Activated CD4-positive, alpha-beta T cell treated with anti-CD3 and anti-CD28 coated beads, Interleukin-2, Interleukin-4, amounts not matched to agents 100 ng/mL and 50 ng/mL, durations not matched to agents 16 hours and 8 hours (primary cell): ENCODE data around the gene AKAP13.

Experiments used
- DNase-seq: peaks from one replicate; pipeline ENCODE4 v3.0.0-alpha.2; 2020; ENCODE audit warnings: low spot score

AKAP13 gene

DNA sequence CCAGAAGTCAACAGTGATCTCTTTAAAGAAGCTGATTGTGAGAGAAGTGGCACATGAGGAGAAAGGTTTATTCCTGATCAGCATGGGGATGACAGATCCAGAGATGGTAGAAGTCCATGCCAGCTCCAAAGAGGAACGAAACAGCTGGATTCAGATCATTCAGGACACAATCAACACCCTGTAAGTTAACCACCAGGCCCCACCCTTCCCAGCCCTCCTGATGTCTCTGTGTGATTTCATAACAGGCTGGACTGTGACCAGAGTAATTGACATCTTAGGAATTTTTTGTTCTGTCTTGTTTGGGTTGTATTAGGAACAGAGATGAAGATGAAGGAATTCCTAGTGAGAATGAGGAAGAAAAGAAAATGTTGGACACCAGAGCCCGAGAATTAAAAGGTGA lies 346.7 kb downstream of the AKAP13 start:
- DNase-seq, result no peak

DNA sequence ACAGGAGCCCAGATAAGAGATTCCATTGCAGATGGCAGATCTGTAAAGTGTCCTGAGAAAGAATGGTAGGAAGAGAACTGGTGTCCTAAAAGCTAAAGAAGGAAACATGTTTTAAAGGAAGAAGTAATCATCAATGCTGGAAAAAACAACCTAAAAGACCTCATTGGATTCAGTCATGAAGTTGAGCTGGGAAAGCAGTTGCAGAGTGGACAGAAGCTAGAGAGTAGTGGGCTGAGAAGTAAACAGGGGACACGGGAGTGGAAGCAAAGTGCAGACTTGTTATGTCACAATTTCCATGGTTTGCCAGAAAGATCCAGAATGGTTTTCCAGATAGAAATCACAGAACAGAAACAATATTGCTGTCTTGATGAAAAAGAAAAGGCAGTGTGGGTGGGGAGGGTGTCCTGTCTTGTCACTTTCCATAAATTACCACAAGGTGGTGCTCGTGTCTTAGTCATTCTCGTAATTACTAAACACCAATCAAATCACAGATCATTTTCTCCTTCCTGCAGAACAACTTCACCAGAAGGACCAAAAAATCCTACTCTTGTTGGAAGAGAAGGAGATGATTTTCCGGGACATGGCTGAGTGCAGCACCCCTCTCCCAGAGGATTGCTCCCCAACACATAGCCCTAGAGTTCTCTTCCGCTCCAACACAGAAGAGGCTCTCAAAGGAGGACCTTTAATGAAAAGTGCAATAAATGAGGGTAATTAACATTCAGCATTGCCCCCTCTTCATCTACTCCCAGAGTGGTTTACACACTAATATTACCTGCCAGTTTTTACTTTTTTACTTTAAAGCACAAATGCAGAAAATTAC lies 349.8 kb downstream of the AKAP13 start:
- DNase-seq, result peak; percentile 80

DNA sequence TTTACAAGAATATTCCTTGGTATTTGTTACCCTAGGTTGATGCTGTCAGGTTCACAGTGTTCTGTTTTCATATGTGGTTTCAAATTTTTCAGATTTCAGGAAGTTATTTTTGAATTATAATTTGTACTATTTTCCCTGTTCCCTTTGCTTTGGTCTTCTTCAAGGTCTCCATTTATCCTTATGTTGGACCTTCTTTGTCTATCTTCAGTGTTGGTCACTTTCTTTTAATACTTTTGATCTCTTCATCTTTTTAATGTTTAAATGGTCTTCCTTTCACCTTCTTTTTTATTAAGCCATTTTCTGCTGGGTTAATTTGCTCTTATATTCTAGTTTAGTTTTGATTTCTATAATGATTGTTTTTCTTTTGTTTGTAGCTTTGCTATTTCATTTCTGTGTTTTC lies 353.0 kb downstream of the AKAP13 start:
- no peak for DNase-seq

DNA sequence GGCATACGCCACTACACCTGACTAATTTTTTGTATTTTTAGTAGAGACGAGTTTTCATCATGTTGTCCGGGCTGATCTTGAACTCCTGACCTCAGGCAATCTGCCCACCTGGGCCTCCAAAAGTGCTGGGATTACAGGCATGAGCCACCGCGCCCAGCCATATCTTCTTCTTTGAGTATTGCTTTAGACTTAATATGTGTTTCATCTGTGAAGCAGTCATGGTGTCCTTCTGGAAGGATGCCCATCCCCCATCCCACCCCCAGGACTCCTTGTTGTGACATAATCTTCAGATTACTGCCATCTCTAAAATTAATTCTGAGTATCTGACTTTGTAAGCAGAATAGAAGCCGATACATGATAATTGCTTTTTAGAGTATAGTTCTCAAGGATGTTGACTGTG lies 356.7 kb downstream of the AKAP13 start:
- DNase-seq, result no peak

DNA sequence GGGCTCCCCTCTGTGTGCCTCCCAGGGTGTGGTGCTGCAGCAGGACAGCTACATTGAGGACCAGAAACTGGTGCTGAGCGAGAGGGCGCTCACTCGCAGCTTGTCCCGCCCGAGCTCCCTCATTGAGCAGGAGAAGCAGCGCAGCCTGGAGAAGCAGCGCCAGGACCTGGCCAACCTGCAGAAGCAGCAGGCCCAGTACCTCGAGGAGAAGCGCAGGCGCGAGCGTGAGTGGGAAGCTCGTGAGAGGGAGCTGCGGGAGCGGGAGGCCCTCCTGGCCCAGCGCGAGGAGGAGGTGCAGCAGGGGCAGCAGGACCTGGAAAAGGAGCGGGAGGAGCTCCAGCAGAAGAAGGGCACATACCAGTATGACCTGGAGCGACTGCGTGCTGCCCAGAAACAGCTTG lies 360.6 kb downstream of the AKAP13 start:
- DNase-seq, result no peak

DNA sequence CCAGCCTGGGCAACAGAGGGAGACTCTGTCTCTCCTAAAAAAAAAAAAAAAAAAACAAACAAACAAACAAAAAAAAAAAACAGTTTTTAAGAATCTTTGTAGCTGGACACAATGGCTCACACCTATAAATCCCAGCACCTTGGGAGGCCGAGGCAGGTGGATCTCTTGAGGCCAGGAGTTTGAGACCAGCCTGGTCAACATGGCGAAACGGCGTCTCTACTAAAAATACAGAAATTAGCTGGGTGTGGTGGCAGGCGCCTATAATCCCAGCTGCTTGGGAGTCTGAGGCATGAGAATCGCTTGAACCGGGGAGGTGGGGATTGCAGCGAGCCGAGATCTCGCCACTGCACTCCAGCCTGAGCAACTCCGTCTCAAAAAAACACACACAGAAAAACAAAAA lies 361.3 kb downstream of the AKAP13 start:
- DNase-seq, result no peak

DNA sequence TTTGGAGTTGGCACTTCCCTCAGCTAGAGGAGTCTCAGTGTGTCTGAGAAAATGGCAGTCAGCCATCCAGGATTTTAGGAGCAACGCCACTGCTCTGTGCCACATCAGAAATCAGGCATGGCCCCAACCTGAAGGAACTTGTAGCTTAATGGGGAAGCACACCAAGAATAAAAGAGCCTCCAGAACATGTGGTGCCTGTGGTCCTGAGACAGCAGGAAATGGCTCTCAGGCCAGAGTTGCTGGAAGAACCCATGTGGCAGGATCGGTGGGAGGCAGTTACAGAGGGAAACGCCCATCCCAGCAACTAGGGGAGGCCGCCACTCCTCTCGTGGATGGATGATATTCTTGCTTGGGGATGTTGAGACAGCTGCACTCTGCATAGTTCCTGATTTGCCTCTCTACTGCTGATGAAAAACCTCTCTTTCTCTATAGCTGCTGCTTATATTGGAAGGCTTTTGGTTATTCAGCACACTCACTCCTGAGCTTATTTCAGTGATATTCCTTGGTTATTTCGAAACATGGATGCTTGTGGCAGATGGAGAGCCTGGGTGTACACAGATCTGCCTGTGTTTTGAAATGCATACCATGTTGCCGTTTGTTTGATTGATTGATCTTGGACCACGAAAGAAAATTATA lies 361.9 kb downstream of the AKAP13 start:
- no peak for DNase-seq

DNA sequence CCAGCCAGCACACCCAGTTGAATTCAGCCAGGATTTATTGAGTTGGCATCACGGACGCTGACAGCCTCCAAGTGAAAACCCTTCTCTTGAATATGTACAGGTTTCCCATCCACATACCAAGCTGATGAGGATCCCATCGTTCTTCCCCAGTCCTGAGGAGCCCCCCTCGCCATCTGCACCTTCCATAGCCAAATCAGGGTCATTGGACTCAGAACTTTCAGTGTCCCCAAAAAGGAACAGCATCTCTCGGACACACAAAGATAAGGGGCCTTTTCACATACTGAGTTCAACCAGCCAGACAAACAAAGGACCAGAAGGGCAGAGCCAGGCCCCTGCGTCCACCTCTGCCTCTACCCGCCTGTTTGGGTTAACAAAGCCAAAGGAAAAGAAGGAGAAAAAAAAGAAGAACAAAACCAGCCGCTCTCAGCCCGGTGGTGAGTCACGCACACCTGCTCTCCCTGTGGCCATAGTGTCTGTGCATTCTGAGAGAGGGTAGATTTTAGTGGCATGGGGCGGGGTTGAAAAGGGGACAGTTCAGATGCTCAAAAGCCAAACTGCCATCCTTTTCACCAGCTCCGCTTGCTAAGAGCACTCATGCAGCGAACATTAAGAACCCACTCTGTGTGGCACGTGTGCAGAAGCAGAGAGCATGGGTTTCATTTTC lies 363.1 kb downstream of the AKAP13 start:
- no peak for DNase-seq

DNA sequence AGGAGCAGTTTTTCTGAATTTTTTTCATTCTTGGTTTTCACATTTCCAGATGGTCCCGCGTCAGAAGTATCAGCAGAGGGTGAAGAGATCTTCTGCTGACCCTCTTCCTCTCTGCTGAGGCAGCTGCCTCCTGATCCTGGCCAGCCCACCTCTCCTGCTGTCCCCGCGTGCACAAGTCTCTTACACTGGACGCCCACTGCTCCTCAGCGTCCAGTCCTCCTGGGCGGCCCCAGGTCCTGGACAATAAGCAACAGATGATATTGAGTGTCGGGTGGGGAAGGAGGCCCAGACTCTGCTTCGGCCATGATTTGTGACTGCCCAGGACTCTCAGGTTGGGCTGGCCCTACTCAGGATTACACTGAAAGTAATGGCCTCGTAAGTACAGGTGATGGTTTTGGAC lies 364.2 kb downstream of the AKAP13 start:
- DNase-seq, result no peak

DNA sequence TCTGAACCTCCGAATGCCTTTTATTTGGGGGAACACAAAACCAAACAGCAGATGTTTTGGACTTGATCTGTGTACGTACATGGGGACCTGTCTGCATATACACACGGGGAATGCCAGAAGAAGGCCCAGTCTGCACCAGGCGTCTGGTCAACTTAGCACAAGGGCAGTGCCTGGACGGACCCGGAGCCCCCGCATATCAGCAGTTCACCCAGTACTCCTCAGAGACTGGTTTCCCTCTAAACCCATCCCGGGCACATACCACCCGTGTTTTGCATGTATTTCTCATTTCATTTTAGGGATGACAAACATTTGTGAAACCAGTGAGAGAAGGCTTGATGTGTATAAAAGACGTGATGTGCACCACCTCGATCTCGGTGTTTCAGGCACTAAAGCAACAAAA lies 364.6 kb downstream of the AKAP13 start:
- DNase-seq, result no peak

DNA sequence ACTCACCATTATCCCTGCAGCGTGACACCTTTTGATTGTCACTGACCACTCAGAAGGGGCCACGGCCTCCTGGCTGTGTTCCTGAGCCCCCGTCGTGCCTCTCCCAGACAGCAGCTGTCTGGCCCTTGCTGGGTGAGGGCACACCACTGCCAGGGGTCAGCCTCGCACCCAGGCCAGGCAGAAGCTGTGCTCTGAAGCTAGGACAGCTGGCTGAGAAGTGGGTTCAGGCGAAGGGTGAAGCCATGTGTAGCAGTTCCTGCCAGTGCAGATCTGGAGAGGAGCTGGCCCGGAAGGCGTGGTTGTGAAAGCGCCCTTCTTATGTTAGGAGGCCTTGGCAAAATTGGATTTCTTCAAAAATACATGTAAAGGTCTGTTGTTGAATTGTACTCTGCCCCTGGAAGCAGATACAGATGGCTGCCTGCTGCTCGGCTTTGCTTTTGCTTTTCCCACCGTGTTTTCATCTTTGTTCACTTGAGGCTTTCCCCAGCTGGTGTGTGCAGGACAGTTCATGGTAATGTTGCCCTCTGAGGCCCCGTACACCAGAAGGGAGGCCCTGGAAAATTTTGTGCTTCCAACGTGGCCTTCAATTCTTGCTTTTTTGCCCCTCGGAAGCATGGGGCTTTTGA lies 365.2 kb downstream of the AKAP13 start:
- no peak for DNase-seq

DNA sequence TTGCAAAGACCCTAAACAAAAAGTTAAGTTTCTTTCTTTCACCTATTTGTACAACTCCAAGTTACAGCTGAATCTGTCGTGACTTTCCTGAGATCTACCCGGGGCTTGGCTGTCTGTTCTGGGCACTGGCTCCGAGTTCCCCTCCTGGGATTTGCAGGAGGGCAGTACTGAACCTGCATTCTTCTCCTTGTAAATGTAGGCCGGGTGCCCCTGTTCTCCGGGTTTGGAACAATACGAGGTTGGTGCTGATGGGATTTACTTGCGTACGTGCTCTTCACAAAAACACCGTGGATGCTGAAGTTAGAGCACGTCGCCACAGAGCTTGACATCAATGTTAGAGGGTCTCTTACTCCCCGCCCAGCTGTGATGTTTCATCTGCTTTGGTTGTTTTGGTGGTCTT lies 366.2 kb downstream of the AKAP13 start:
- no peak for DNase-seq

DNA sequence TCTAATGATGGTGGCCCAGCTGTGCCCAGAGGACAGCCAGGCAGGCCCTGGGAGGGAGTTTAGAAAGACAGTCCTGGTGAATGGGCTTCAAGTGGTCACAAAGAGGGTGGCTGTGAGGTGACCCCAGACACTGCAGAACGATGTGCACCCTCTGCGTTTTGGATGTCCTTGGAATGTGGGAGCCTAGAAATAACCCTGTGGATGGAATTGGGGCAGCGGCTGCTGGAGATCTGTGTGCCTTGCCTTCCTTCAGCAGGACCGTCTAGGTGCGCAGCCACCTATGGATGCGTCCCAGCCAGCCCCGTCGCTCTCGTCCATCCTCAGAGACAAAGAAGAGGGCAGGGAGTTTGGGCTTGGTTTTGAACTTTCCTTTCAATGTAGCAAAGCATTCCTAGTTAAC lies 367.8 kb downstream of the AKAP13 start:
- DNase-seq, result no peak

DNA sequence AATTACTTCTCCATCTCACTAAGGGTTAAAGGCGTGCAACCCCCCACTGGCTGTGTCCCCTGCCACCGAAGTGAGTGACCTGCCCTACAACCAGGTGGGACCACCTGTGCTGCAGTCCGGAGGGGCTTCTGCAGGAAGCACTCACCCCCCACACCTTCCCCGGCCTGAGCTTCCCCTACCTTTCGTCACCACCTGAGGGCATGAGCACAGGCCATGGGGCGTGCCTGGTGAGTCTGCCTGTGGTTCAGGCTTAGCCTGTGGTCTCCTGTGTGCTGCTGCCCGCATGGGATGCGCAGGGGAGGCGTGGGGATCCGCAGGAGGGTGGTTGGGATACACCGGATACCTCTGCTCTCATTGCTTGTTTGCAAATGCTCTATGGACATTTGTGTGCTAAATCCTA lies 368.3 kb downstream of the AKAP13 start:
- DNase-seq, result no peak

DNA sequence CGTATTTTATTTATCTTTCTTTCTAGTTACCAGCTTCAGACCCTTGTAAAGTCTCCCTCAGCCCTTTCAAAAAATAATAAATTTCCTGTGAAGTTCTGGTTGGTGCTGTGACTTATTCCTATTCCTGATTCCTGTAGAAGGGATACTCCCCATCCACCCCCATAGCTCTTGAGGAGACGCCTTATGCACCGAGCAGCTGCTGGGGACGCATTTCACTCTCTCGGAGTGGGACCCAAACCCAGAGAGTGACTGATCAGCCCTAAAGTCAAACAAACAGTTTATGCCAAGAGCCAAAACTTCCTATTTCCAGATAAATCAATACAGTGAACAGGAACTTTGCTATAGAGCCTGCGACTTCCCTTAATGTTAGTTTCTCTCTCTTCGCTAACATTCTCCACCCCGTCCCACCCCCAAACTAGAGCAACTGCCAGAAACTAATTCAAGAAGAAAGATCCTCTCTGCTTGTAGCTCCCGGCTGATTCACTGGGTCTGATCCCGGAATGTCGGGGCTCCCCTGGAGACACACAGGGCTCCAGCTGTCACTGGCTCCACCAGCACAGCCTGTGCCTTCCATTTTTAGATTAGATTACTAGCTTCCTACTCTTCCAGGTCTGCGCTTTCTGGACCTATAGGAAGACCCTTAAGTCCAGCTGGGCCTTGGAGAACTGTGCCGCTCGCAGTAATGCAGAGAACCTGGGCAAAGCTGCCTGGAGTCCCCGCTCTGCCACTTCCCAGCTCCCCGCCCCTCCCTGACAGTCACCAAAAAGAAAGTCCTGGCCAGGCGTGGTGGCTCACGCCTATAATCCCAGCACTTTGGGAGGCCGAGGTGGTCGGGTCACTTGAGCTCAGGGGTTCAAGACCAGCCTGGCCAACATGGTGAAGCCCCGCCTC lies 369.1 kb downstream of the AKAP13 start:
- DNase-seq, result no peak

DNA sequence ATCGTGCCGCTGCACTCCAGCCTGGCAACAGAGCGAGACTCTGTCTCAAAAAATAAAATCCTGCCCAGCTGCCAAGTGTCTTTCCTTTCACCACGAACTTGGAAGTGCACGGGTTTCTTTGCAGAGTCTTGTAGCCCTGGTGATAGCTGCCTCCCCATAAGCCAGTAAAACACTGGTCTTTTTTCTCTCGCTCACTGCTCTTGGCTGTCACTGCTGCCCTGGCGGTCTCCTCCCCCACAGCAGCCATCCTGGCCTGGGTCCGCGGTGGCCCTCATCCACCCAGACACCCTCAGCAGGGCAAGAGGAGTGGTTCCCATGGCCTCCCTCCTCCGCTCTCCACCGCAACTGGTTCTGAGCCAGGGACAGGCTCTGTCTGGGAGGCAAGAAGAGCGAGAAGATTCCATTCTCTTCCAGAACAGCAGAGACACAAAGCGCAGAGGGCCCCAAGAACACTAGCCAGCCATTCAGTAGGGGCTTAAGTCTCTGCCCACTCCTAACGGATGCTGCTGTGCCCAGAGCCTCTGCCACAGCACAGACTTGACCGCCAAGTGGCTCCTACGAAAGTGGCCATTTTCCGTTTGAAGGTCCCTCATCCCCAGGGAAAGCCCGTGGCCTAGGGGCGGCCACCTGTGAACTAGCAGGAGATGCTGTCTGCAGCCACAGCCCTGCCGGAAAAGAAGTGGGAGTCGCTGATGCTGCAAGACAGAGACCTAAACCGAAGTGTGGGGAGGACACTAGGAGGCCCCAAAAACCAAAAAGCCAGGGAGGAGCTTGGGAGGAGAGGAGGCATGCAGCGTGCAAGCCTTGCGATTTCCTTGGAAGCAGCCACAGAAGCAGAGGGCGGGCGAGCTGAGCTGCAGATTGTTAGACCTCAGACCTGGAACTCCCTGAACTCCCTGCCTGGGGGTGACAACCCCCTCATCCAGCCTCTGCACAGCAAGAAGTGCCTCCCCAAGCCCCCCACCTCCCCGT lies 370.2 kb downstream of the AKAP13 start:
- no peak for DNase-seq

DNA sequence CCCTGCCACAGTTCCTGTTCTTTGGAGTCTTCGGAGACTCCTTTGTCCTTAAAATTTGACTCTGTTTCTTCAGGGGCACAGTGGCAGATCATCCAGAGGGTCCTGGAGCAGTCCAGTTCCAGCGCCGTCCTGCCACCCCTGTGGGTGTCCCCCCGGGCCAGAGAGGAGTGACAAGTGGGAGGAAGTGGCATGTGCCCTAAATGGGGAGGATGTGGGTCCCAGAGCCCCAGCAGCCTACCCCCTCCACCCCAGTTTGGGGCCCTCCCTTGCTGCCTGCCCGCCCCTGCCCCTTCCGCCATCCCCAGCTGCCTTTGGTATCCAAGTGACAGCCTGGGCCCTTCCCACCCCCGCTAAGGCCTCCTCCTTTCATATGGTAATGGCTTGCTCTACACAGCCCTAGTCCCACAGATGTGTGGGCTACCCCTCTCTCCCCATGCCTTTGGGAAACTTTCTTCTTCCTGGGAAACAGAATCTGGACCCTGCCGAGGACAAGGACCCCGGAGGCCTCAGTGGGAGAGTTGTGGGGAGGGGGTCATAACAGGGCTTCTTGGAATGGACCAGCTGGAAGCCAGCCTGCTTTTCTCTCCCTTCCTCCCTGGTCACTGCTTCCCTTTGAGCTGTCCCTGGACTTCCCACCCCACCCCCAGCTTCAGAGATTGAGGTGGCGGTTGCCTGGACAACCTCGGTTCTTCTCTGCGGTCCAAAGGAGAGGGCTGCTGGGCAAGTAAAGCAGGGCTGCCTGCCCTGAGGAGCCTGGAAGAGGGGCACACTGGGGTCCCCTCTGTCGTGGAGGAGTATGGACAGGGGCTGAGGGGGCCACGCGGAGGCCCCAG lies 371.1 kb downstream of the AKAP13 start:
- no peak for DNase-seq

DNA sequence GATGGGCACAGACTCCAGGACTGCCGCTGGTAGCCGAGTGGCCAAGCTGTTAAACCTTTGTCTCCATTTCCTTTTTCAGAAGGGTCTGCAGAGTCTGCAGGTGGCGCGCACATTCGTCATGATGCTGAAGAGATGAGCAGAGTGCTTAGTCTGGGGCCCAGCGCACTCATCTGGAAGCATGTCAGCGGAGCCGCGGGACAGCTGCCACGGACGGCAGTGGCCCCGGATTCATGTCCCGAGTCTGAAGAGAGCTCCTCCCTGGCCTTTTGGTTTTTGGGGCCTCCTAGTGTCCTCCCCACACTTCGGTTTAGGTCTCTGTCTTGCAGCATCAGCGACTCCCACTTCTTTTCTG lies 371.7 kb downstream of the AKAP13 start:
- DNase-seq, result no peak

DNA sequence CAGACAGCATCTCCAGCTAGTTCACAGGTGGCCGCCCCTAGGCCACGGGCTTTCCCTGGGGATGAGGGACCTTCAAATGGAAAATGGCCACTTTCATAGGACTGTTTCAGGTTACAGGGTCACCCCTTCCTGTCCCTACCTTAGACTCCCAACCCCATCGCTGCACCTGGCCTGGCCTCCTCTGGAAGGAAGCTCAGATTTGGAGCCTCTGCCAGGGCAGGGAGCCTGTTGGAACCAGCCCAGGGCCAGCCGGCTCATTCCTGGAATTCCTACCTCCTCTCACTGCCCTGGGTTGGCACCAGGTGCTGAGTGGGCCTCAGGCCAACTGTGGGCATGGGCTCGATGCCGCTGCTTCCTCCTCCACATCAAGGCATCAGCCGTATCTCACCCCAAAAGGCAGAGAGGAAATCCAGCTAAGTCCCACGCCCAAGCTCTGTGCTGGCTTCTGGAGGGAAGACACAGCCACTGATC lies 372.1 kb downstream of the AKAP13 start:
- DNase-seq, result no peak

DNA sequence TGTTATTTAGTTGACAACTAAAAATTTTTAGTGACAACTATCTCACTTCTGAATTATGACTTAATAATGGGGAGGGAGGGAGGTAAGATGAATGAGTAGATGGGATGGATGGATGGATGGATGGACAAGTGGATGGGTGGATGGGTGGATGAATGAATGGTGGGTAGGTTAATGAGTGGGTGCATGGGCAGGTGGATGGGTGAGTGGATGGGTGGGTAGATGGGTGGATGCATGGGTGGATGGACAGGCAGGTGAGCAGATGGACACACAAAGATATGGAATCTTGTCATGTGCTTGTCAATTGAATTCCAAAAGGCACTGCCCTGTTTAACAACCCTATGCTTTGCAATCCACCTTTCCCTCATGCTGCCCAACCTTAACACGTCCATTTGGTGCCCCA lies 372.9 kb downstream of the AKAP13 start:
- no peak for DNase-seq
